ENCODE data around the gene SEC63.
"Not testable (repeated sequence)": the region's sequence is repeated elsewhere in the genome, so short reads cannot be mapped to it uniquely, and the experiment has no call there.

Gene SEC63

GRCh38 chr6:107971181-107971580 is 13.2 kb upstream of the SEC63 start:
- DNase-seq = no peak

GRCh38 chr6:107970255-107970654 is 12.2 kb upstream of the SEC63 start:
- DNase-seq = no peak

- DNase-seq = no peak
Measured at GRCh38 chr6:107968081-107968480, 10.1 kb upstream of the SEC63 start.

- no peak for DNase-seq
Measured at GRCh38 chr6:107965746-107966145, 7.7 kb upstream of the SEC63 start.

- no peak for DNase-seq
Measured at GRCh38 chr6:107962723-107963122, 4.7 kb upstream of the SEC63 start.

- DNase-seq = no peak
Measured at GRCh38 chr6:107959392-107959791, 1.4 kb upstream of the SEC63 start.

GRCh38 chr6:107958689-107959362 is 818 bp upstream of the SEC63 start:
- not testable (repeated sequence) for DNase-seq

- peak; percentile 69 for DNase-seq
Measured at GRCh38 chr6:107957308-107957908, 600 bp downstream of the SEC63 start.

GRCh38 chr6:107956586-107957307 is 1.3 kb downstream of the SEC63 start:
- DNase-seq = peak; percentile 17

- no peak for DNase-seq
Measured at GRCh38 chr6:107956181-107956580, 1.8 kb downstream of the SEC63 start.

- not testable (repeated sequence) for DNase-seq
Measured at GRCh38 chr6:107953858-107954414, 4.1 kb downstream of the SEC63 start.

- DNase-seq = no peak
Measured at GRCh38 chr6:107943626-107944439, 14.2 kb downstream of the SEC63 start.

GRCh38 chr6:107942142-107942541 is 15.9 kb downstream of the SEC63 start:
- no peak for DNase-seq

GRCh38 chr6:107941627-107942026 is 16.4 kb downstream of the SEC63 start:
- DNase-seq = no peak

- no peak for DNase-seq
Measured at GRCh38 chr6:107941199-107941598, 16.8 kb downstream of the SEC63 start.

- DNase-seq = not testable (repeated sequence)
Measured at GRCh38 chr6:107936910-107937292, 21.1 kb downstream of the SEC63 start.

GRCh38 chr6:107936162-107936909 is 21.7 kb downstream of the SEC63 start:
- DNase-seq = no peak

- not testable (repeated sequence) for DNase-seq
Measured at GRCh38 chr6:107934229-107934628, 23.8 kb downstream of the SEC63 start.

- DNase-seq = no peak
Measured at GRCh38 chr6:107932580-107932979, 25.4 kb downstream of the SEC63 start.

- DNase-seq = no peak
Measured at GRCh38 chr6:107931894-107932293, 26.1 kb downstream of the SEC63 start.

GRCh38 chr6:107928984-107929383 is 29.0 kb downstream of the SEC63 start:
- no peak for DNase-seq

Data from RPMI8226 (cell line).